ENCODE data around the gene WNK3. TPM values are rescaled to one million over a fixed set of nuclear protein-coding genes. Genes with fewer than 3 reads are reported as not detected.

The WNK3 gene
- total RNA-seq, 1 experiment from 2014 or later = not detected

DNA sequence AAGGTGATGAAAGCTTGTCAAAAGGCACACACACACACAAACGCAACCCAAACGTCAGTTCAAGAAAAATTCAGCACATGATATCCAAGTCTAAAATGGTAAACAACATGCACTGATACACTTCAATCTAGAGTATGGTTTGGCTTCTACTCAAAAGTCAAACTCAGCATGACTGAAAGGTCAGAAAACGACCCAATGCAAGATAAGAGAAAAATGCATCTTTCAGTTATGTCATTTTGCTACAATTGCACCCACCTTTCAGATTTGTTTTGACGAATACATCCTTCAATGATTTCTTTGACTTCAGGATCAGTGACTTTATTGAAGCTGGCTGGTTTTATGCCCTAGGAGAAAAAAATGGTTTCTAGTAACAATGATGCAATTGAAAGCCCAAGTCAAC, 56.3 kb downstream of the WNK3 start:
- H3K27ac Mint-ChIP-seq (ENCODE audit: unreplicated experiment) = no peak overlapping the region
- no peaks in the 10 kb centered on the region for H3K36me3 Mint-ChIP-seq (ENCODE audit: insufficient read depth, unreplicated experiment)
- ChIA-PET POLR2A (no interaction called here), CTCF (no interaction called here)
- intact Hi-C loops (cut with micrococcal nuclease; ENCODE audit: unreplicated experiment) = no loop called here
- DNase-seq = no peak
- no peaks in the 10 kb centered on the region; the same call in 1 of the 2 replicates for H3K4me1 ChIP-seq
- no peaks in the 10 kb centered on the region for H3K36me3 ChIP-seq (ENCODE audit: control insufficient read depth, insufficient read depth, low read length)
- H3K4me1 Mint-ChIP-seq (ENCODE audit: low read depth, unreplicated experiment) = no peaks in the 10 kb centered on the region
- H3K9me3 Mint-ChIP-seq (ENCODE audit: unreplicated experiment) = no peaks in the 10 kb centered on the region
- H3K9me3 ChIP-seq = no peaks in the 10 kb centered on the region
- H3K4me3 Mint-ChIP-seq (ENCODE audit: unreplicated experiment) = no peak overlapping the region
- no peaks in the 10 kb centered on the region for H3K27me3 ChIP-seq (replicated peaks; ENCODE audit: control insufficient read depth, insufficient read depth, low read length)
- TF ChIP-seq, protein P1, sequence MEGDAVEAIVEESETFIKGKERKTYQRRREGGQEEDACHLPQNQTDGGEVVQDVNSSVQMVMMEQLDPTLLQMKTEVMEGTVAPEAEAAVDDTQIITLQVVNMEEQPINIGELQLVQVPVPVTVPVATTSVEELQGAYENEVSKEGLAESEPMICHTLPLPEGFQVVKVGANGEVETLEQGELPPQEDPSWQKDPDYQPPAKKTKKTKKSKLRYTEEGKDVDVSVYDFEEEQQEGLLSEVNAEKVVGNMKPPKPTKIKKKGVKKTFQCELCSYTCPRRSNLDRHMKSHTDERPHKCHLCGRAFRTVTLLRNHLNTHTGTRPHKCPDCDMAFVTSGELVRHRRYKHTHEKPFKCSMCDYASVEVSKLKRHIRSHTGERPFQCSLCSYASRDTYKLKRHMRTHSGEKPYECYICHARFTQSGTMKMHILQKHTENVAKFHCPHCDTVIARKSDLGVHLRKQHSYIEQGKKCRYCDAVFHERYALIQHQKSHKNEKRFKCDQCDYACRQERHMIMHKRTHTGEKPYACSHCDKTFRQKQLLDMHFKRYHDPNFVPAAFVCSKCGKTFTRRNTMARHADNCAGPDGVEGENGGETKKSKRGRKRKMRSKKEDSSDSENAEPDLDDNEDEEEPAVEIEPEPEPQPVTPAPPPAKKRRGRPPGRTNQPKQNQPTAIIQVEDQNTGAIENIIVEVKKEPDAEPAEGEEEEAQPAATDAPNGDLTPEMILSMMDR (IDR thresholded peaks at IDR 0.05; ENCODE audit: insufficient read depth in 1 of 2, low read depth in 1 of 2, low read length in 1 of 2, severe bottlenecking in 1 of 2, unreplicated experiment in 1 of 2) = no peak
- BruUV-seq (replicated peaks) = no TSS peak
- H3K27me3 Mint-ChIP-seq (ENCODE audit: insufficient read depth, unreplicated experiment) = no peaks in the 10 kb centered on the region
- no peak overlapping the region for H3K4me3 ChIP-seq (ENCODE audit: low read depth, low read length)

DNA sequence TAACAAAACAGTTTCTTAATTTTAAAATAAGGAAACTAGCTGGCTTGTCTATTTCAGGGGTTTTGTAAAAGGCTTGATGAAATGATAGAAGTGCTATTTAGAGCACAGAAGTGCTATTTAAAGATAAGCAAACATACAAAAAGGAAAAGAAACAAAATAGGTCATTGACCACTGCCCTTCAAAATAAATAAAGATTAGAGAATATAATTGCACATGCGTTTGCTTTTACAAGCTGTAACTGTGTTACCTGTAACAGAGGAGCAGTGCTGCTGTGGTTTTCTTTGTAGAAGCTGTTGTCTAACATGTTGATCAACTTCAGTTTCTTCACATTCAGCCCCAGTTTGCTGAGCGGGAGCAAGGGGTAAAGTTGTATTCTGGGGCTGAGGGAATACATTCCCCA, 63.5 kb downstream of the WNK3 start:
- ChIA-PET POLR2A (no interaction called here), CTCF (no interaction called here)
- TF ChIP-seq, protein P1 (IDR thresholded peaks at IDR 0.05; ENCODE audit: insufficient read depth in 1 of 2, low read depth in 1 of 2, low read length in 1 of 2, severe bottlenecking in 1 of 2, unreplicated experiment in 1 of 2) = no peak
- peaks cover 7% of the 10 kb centered on the region for H3K27me3 Mint-ChIP-seq (ENCODE audit: insufficient read depth, unreplicated experiment)
- intact Hi-C loops (cut with micrococcal nuclease; ENCODE audit: unreplicated experiment) = no loop called here
- Histone ChIP-seq H3K27me3 (replicated peaks; ENCODE audit: control insufficient read depth, insufficient read depth, low read length) (no peaks in the 10 kb centered on the region), H3K4me1 (no peaks in the 10 kb centered on the region), H3K4me3 (ENCODE audit: low read depth, low read length) (no peak overlapping the region), H3K36me3 (ENCODE audit: control insufficient read depth, insufficient read depth, low read length) (no peaks in the 10 kb centered on the region), H3K9me3 (no peaks in the 10 kb centered on the region)
- no peak overlapping the region for H3K27ac Mint-ChIP-seq (ENCODE audit: unreplicated experiment)
- no TSS peak for BruUV-seq (replicated peaks)
- H3K9me3 Mint-ChIP-seq (ENCODE audit: unreplicated experiment) = no peaks in the 10 kb centered on the region
- H3K36me3 Mint-ChIP-seq (ENCODE audit: insufficient read depth, unreplicated experiment) = no peaks in the 10 kb centered on the region
- H3K4me3 Mint-ChIP-seq (ENCODE audit: unreplicated experiment) = no peak overlapping the region
- no peaks in the 10 kb centered on the region for H3K4me1 Mint-ChIP-seq (ENCODE audit: low read depth, unreplicated experiment)
- DNase-seq = no peak

- H3K4me1 Mint-ChIP-seq (ENCODE audit: low read depth, unreplicated experiment) = no peaks in the 10 kb centered on the region
- H3K27me3 ChIP-seq (replicated peaks; ENCODE audit: control insufficient read depth, insufficient read depth, low read length) = no peaks in the 10 kb centered on the region
Observed at GRCh38 chrX:54292755-54293154, 65.1 kb downstream of the WNK3 start.

More at GRCh38 chrX:54292755-54293154, 65.1 kb downstream of the WNK3 start:
- Mint-ChIP-seq H3K27ac (ENCODE audit: unreplicated experiment) (no peak overlapping the region), H3K9me3 (ENCODE audit: unreplicated experiment) (no peaks in the 10 kb centered on the region), H3K36me3 (ENCODE audit: insufficient read depth, unreplicated experiment) (no peaks in the 10 kb centered on the region), H3K27me3 (ENCODE audit: insufficient read depth, unreplicated experiment) (peaks cover 7% of the 10 kb centered on the region), H3K4me3 (ENCODE audit: unreplicated experiment) (no peak overlapping the region)
- Histone ChIP-seq H3K9me3 (no peaks in the 10 kb centered on the region), H3K36me3 (ENCODE audit: control insufficient read depth, insufficient read depth, low read length) (no peaks in the 10 kb centered on the region), H3K4me3 (ENCODE audit: low read depth, low read length) (no peak overlapping the region), H3K4me1 (no peaks in the 10 kb centered on the region)
- TF ChIP-seq, protein P1 (IDR thresholded peaks at IDR 0.05; ENCODE audit: insufficient read depth in 1 of 2, low read depth in 1 of 2, low read length in 1 of 2, severe bottlenecking in 1 of 2, unreplicated experiment in 1 of 2) = no peak
- ChIA-PET POLR2A (no interaction called here), CTCF (no interaction called here)
- intact Hi-C loops (cut with micrococcal nuclease; ENCODE audit: unreplicated experiment) = no loop called here
- DNase-seq = no peak
- BruUV-seq (replicated peaks) = no TSS peak
